NCI-H524 (cell line): Measurements from ENCODE around the gene KRT35.

ENCODE experiments used
- DNase-seq, 2 experiments: peaks; one replicate each; lab custom pipeline; 2025; lab: John Stamatoyannopoulos, UW

The KRT35 gene

DNA sequence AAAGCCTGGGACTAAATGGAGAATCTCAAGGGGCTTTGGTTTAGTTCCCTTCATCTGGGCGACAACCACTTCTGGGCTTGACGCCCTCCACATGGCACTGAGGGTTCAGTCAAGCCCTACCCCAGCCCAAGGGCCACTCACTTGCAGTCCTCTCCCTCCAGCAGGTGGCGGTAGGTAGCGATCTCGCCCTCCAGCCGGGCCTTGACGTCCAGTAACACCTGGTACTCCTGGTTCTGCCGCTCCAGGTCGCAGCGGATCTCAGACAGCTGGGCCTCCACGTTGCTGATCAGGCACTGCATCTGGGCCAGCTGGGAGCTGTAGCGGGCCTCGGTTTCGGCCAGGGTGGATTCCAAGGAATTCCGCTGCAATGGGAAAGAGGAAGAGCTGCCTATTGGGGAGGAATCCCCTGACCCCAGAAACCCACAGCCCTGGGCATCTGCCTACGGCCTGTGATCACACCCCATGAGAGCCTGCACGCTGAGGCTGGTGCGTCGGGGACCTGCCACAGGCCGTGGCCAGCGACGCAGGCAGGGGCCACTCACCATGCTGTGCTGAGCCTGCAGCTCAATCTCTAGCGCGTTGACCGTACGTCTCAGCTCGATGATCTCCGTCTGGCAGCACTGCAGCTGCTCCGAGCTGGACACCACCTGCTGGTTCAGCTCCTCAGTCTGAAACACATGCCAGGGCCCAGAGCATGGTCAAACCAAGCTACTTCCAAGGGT, 6.0 kb upstream of the KRT35 start:
- no peak for DNase-seq

DNA sequence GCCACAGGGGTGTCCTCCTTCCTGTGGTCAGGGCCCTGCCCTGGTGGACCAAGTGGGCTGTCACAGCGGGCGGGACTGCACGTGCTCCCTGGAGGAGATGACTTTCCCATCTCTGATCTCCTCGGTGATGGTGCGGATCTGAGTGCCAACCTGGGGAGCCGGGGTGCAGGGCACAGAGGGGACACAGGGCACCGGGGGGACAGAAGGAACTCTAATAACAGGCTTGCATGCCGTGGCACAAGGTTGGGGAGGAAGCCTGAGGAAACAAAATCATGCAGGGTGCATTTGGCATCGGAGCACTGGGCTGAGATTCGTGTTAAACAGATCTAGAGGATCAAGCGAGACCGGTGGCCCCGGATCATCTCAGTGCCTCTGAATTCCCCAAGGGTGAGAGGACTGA, 5.4 kb upstream of the KRT35 start:
- DNase-seq: no peak

DNA sequence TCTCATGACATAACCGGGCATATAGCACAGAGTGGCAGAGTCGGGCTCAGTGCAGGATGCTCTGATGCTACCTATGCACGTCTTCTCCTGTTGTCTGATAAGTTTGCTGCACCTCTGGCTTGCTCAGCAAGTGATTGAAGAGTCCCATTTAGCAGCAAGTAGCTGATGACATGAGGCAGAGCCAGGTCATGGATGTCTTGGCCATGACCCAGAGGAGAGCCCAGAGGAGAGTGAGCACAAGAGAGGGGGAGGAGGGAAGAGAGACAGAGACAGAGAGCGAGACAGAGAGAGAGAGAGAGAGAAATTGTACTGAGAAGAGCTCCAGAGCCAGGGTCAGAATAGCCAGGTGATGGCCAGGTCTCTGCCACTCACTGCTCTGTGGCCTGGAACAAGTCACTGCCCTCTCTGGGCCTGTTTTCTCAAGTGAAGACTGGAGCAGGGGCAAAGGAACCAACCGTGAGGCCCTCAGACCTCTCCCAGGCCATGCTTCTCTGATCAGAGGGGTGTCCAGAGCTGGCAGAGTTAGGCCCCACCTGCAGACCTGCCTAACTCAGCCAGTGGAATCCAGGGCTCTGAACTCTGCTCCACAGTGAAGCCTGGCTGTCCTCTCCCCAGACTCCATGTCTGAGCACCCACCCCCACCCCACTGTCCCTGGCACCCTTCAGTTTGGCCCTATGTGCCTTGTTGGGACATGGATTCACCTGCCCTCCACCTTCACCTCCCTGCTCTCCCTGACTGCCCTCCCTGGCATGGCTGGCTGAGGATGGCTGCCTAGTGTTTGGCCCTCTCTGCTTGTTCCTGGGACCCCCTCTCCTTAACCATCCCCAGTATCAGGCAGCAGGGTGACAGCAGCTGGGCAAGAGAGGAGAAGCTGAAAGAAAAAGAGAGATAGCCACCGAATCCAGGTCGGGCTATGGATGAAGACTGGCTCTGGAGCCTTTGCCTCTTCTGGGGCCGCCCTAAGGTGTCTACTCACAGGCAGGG, 4.3 kb upstream of the KRT35 start:
- no peak for DNase-seq

DNA sequence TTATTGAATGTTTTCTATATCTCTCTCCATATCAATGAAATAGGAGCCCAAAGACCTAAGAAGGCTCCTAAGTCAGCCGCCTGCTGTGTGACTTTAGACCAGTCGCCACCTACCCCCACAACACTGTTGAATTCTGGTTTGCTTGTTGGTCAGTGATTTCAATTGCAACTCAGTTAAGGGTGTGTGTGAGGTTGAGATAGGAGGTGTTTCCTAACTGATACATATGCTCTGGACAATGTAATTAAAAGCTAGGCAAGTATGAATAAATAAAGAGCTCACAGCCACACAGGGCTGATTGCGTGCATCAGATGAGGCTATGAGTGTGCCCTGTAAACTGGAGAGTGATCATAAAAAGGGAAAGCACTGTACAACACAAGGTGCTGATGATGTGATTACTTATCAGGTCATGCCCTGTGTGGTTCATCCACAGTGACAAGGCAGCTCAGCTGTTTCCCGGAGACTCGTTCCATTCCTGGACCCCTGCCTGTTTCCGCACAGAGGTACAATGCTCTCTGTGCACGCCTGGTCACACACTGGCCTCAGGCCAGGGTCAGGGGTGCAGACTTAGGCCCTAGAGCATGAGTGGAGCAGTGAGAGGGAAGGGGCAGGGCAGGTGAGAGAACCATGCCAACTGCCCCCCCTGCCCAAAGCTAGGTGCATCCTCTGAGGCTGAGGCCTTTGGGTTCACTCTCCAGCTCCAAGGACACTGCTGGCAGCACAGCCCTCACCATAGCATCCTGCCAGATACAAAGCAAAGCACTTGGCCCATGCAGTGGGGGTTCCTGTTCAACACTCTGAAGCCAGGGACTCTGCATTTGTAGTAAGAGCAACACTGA, 3.3 kb upstream of the KRT35 start:
- DNase-seq: no peak

DNA sequence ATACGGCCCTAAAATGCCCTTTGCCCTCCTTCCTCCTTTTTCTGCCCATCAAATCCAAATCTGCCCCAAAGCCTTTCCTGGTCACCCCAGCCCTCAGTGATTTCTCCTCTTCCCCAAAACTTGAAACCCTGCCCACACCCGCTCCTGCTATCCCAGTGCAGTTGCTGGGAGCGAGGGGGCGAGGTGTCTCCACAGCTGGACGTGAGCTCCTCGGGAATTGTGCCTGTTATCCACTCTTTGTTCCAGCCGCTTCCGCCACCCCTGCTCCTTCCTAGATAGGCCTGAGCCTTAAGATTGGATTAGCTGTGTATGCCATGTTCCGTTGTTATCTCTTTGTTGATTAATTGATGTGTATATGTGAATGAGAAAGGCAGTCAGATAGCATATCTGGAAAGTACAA, 2.6 kb upstream of the KRT35 start:
- DNase-seq: no peak

DNA sequence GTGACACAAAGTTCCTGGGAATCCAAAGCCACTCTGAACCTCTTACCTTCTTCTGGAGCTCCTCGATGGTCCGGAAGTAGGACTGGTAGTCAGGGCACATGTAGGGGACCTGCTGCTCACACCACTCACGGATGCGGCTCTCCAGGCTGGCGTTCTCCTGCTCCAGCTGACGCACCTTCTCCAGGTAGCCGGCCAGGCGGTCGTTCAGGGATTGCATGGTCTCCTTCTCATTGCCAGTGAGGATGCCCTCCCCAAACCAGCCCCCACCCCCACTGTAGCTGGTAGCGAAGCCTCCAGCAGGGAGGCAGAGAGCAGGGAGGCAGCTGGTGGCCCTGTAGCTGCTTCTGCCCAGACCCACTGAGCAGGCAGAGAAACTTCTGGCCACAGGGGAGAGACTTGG, 370 bp downstream of the KRT35 start:
- DNase-seq: no peak

DNA sequence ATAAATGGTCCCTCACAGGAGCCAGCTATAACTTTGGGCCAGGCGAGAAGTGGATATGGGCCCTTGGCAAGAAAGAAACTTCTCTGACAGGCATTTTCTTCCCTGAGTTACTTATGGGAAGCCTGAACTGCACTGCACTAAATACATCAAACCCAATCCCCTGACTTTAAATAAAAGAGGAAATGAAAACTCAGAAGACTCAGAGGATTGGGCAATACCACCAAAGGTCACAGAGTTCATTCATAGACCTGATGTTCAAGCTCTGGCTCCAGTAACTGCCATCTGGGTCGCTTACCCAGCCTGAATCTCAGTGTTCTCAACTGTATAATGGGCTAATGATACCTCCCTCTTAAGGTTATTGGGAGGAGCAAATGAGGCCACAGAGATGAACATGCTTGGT, 815 bp downstream of the KRT35 start:
- no peak for DNase-seq

DNA sequence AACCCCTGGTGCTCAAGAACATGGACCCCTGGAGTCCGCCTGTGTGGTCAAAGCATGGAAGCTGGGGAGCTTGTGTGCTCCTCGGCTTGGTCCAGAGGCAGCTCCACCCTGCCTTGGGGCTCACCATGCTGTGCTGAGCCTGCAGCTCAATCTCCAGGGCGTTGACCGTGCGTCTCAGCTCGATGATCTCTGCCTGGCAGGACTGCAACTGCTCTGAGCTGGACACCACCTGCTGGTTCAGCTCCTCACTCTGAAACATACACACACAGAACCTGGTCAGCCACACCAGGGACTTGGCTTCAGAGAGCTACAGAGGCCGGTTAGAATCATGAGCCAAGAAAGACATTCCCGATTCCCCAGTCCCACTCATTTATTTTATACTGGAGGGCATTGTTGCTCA, 2.7 kb downstream of the KRT35 start:
- DNase-seq: no peak

DNA sequence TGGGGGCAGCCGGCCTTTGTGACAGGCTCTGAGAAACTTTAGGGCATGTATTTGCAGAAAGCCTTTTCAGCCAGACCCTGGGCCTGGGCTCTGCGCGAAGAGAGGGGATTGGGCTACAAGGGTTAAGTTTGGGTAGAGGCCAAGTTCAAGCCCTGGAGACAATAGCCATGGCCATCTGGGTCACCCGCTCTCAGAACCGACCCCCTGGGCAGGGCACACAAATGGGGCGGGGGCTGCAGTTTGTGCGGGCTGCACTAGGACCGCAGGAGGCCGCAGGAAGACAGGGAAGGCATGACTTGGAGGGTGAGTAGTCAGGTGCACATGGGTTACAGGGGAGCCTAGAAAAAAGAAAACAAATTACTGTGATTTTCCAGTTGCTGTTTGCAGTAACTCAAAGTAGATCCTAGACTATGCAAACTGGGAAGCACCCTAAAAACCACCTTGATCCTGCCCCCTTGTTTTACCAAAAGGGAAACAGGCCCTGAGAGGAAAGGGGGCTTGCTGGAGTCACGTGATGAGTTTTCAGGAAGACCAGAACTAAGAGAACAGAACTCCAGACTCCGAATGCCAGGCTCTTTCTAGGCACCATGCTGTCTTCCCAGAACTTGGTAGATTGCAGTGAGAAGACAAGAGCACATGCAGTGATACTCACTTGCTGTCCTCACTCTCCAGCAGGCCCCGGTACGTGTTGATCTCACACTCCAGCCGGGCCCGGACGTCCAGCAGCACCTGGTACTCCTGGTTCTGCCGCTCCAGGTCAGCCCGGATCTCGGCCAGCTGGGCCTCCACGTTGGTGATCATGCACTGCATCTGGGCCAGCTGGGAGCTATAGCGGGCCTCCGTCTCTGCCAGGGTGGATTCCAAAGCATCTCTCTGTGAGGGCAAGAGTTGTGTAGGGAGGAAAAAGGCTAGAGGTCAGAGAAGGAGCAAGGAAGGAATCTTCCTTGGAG, 3.8 kb downstream of the KRT35 start:
- no peak for DNase-seq

DNA sequence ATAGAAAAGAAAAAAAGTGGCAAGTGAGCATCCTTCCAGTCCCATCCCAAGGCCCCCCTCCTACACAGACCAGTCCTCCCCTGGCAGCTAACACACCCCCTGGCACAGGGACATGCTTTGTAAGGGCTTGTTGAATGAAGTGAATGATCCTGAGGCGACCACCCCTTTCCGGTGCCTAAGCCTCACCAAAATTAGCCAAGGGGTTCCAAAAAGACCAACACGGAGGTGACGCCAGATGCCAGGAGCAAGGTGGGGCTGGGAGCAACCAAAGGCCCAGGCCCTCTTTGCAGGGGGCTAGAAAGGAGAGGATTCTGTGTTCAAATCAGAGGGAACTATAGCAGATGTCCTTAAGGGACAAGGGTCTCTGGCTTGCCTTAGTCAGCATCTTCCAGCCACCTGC, 5.5 kb downstream of the KRT35 start:
- DNase-seq: no peak

DNA sequence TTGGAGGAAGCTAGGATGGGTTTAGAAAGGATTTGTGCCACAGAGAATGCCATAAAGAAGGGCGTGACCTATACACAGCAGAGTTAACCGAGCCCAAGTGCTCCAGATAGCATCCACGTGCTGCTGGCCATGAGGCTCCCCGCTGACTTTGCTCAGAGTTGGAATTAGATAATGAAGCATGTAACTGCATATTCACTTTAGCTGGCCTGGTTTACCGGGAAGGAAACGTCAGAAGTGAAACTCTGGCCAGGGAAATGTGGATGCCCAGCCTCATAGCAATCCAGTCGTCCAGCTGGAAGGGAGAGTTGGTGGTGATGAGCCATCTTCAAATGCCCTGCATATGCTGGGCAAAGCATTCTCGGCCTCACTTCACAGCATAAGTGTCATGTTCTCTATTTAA, 6.1 kb downstream of the KRT35 start:
- no peak for DNase-seq

DNA sequence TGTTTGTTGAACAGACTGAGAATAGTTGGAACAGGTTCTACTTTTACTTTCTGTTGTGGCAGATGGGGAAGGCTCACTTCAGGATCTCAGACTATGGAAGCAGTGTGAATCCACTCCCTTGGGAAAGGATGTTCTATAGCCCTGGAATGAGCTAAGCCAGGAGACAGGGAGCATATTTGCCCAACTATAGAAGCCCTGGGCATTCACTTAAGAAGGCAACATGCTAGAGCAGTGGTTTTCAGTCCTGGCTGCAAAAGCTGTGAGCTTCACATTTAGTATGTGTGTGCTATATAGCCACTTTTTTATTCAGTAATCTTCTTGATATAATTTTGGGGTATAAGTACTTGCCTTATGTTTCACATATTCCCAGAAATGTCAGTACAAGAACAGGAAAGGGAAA, 12.6 kb downstream of the KRT35 start:
- no peak for DNase-seq

DNA sequence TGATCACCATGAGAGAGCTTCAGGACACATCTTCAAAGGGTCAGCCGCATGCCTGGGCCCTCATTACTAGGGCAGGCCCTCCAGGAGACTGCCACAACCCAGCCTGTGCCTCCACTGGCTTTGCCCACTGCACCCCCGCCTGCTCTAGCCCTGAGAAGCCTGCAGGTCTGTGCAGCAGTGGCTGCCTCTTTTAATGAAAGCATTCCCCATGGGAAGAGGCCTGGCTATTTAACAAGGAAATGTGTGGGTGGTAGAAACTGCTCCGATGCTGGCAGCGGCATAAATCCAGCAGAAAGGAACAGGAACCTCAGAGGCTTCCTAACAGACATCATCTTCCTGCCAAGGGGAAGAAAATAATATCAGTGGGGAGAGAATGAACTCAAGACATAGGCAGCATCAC, 13.4 kb downstream of the KRT35 start:
- DNase-seq: no peak

DNA sequence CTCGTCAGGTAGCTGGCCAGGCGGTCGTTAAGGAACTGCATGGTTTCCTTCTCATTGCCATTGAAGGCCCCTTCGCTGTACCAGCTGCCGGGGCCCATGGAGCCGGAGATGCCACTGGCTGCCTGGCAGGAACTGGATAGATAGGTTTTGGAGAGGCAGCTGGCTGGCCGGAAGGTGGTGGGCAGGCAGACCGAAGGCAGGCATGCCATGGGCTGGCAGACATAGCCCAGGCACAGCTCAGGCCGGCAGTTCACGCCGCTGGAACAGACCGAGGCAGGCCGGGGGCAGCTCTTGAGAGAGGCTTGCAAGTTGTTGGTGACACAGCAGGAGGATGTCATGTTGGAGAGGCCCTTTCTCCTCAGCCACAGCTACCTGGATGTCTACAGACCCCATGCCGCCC, 14.0 kb downstream of the KRT35 start, which contains the start of gene KRT32:
Gene KRT32, minus strand, starts transcription at position 399 of the 400 bp plus-strand sequence. Its CDS starts 61 bp downstream, at position 338.
- no peak for DNase-seq

DNA sequence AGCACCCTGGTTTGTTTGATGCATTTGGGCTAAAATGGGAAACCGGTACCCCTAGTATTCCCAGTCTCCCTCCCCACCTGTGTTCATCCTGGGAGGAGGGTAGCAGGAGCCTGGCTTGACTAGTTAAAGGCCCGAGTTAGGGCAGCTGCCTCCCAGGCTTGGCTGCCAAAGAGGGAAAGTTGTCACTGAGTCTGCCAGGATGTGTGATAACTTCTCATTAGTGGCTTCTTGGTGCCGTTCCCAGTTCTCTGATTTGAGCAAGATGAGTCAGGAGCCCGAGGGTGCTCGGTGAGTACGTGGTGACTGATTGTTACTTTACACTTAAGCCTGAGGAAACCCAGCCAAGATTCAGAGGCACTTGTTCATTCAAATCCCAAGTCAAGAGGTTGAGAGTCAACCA, 16.3 kb downstream of the KRT35 start:
- DNase-seq: no peak

DNA sequence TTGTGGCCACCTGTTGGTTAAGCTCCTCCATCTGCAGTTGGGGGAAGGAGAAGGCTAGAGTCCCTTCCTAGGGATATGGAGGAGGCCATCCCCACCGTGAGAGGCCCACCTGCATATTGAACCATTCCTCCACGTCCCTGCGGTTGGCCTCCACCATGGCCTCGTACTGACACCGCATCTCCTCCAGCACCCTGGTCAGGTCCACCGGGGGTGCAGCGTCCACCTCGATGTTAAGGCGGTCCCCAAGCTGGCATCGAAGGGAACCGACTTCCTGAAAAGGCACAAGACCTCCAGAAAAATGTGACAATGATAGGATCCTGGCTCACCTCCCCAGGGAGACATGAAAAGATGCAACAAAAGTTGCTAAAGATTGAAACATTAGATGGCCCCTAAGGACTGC, 16.8 kb downstream of the KRT35 start:
- DNase-seq: no peak

DNA sequence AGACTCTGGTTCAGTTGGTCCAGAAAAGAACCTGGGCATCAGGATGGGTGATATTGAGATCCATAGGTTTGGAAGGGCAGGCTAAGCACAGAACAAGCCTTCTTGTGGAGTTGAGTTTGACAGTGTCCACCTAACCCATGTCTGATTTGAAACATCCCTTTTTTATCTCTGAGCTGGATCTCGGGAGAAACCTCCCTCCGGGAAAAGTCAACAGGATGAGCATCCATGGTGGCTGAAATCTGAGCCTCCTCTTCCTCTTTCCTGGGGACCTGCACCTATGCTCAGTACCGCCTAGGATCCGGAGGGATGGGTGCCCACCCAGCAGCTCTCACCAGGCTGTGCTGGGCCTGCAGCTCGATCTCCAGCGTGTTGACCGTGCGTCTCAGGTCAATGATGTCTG, 17.2 kb downstream of the KRT35 start:
- no peak for DNase-seq

DNA sequence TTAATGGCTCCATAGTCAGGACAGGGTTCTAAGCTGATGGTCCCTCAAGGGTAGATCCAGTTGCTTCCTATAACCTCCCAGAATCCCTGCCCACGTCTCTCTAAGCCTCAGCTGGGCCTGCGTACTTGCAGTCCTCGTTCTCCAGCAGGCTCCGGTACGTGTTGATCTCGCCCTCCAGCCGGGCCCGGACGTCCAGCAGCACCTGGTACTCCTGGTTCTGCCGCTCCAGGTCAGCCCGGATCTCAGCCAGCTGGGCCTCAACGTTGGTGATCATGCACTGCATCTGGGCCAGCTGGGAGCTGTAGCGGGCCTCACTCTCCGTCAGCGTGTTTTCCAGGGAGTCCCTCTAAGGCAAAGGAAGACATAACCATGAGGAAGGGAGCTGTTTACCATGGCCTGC, 18.2 kb downstream of the KRT35 start:
- DNase-seq: no peak

DNA sequence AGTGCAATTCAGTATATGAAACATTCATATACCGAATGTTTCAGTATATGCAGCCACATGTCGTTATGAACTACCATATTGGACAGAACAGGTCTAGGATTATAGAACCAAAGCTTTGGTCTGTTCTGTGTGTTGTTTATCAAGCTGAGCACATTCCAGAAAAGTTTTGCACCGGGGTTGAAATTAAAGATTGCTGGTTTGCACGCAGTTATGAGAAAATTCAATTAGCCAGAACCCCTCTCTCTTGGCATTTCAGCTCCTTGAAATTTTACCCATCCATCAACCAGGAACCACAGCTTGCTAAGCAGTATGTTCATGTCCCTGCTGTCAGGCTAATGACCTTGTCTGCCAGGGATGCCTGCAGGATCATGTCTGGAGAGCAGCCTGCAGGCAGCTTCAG, 23.3 kb downstream of the KRT35 start:
- no peak for DNase-seq

DNA sequence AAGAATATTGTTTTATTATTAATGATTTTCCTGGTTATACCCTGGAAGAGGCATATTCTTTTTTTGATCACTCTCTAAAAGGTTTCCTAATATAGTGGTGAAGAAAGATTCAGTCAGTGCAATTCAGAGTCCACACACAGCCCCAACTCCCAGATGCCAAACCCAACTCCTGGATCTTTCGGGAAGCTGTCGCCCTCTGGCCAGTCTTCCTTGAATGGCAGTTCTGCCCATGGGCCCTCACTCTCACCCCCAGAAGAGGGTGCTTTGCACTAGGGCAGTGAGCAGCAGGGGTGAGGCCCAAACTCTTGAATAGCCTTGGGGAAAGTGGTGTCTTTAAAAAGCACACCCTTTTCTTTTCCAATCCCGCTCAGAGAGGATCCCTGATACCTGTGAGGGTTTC, 24.7 kb downstream of the KRT35 start:
- no peak for DNase-seq

DNA sequence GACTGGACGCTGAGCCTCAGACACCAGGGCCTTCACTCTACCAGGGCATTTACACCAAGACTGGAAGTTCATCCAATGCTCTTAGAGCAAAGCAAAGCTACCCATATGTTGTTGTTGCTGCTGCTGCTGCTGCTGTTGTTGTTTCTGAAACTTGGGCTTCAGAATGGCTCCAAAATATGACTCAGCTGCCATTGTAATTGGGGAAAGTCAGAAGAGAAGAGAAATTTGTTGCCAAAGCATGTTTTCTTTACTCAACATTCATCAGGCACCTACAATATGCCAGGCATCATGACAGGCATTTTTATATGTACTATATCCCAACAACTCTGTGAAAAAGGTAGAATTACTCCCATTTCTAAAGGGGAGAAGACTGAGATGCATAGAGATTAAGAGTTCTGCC, 25.7 kb downstream of the KRT35 start:
- no peak for DNase-seq
